NCI-H2081 treated with DMSO at 0.1 percent for 48 hours (cell line): ENCODE measurements around the gene CLSTN2.

Source experiments
- DNase-seq: peaks from one replicate; lab custom pipeline; 2025; lab: John Stamatoyannopoulos, UW

Gene CLSTN2

GRCh38 chr3:140052771-140053702, 118.1 kb downstream of the CLSTN2 start:
- DNase-seq, result no peak

DNA sequence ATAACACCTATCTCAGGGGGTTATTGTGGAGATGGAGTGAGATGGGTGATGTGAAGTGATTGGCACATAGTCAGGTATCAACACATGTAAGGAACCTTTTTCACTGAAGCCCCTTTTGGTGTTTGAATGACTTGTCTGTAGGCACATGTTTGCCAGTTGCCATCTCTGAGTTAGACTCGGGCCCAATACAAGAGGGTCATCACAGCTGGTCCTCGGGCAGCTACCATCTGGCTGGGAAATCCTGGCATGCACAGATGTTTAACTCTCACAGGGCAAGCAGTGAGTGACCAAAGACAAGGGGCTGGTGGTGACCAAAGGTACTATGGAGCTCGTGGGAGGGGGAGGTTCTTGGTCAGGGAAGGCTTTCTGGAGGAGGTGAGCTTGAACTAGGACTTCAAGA, 118.8 kb downstream of the CLSTN2 start:
- no peak for DNase-seq

GRCh38 chr3:140055092-140055791, 120.3 kb downstream of the CLSTN2 start:
- DNase-seq, result no peak

DNA sequence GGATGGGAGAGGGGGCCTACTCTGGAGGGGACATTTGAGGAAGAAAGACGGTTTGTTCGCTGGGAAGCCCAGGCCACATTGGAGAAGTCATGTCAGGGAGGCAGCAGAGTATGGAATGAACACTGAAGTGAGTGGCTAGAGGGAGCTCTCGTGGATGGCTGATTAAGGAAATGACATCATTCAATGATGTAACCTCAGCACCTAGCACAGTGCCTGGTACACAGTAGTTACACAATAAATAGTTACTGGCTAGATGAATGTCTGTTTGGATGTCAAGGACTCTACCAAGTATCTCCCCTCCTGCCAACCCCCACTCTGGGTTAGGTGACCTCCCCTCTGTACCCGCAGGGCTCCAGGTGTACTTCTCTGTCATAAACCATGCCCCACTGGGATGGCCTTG, 121.1 kb downstream of the CLSTN2 start:
- no peak for DNase-seq

- DNase-seq, result no peak
These were observed 126.2 kb downstream of the CLSTN2 start for GRCh38 chr3:140061211-140061610.

GRCh38 chr3:140062461-140062860, 127.5 kb downstream of the CLSTN2 start:
- no peak for DNase-seq

DNA sequence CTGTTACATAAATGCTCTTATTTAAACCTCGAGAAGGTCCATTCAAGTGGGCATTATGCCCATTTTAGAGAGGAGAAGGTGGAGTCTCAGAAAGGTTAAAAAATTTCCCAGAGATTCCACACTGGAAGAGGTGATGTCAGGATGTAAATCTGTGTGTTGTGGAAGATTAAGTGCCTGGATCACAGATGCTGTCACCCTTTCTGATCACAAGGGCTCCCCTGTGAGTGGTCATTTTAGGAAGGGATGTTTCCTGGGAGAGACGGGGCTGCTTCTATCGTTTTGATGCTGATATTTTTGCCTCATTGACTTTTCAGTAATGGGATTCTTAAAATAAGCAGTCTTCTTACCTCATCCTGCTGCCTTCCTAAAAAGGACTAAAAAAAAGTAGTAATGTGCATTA, 132.5 kb downstream of the CLSTN2 start:
- DNase-seq, result no peak

DNA sequence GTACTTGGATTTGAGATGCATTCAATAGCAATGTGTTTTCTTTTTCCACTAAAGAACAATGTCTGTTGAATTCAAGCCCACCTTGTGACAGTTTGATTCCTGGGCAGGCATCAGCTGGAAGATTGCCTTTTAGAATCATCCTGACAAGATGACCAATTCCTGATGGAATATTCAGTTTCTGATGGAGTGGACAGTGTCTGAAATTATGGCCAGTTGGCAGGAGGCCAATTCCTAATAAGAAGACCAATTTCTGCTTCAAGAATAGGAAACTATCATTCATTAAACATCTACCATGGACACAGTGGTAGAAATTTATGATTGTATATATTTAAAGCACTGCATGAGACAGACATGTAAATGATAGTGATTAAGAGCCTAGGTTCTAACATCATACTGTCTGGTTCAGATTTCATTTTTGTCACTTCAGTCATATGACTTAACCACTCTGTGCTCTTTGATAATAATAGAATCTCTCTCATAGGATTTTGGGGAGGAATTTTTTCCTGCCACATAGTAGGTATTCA, 133.6 kb downstream of the CLSTN2 start:
- DNase-seq, result no peak

GRCh38 chr3:140073278-140074045, 138.5 kb downstream of the CLSTN2 start:
- DNase-seq, result no peak

GRCh38 chr3:140076552-140076951, 141.6 kb downstream of the CLSTN2 start:
- DNase-seq, result no peak

GRCh38 chr3:140077406-140077805, 142.4 kb downstream of the CLSTN2 start:
- DNase-seq, result no peak

- no peak for DNase-seq
These were observed 143.4 kb downstream of the CLSTN2 start for GRCh38 chr3:140078343-140078742.

DNA sequence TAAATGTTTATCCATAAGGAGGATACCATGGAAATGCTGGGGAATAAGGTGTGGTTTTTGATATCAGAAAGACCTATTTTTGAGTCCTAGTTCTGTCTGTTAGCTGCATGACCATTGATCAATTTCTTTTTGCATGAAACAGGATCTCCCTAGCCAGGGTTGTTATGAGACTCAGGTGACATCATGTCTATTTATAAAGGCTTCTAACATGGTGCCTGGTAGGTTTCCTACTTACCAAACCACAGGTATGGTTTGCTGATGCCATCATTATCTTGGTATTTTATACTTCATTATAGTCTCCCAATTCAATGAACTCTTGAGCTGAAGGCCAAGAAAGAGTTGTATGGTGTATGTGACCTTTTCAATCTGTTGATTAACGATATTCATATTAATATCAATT, 144.0 kb downstream of the CLSTN2 start:
- no peak for DNase-seq

GRCh38 chr3:140081887-140082286, 146.9 kb downstream of the CLSTN2 start:
- no peak for DNase-seq

DNA sequence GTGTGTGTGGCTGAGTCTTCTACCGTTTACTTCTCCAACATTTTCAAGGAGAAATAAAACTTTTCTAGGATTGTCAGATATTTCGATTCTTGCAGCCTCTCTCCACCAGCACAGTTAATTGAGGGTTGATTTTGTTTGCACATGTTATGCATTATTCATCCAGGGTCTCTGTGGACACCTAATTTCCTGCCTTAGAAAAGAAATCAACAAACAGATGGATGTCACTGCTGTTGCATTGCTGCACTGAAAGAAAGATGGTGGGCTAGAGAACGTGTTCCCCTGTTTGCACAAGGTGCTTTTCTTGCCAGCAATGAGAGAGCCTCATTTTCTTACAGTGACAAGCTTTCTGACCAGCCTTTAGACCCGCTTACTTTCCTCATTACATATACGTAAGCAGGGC, 150.0 kb downstream of the CLSTN2 start:
- DNase-seq, result no peak

DNA sequence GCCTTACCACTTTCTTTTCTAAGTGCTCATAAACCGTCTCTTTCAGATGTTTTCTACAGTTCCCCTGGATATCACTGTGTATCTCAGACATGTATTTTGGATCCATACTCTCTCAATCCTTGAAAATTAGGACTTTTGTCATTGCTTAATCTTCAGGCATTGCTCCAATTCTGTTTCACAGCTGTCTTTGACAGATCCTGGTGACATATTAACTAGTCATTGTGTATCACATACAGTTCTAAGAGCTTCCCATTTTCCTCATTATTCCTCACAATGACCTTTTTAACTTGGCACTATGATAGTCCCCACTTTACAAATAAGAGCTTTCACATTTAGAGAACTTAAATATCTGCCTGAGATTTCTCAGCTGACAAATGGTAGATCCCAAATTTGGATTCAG, 151.7 kb downstream of the CLSTN2 start:
- DNase-seq, result no peak

- no peak for DNase-seq
These were observed 153.1 kb downstream of the CLSTN2 start for GRCh38 chr3:140088058-140088457.

DNA sequence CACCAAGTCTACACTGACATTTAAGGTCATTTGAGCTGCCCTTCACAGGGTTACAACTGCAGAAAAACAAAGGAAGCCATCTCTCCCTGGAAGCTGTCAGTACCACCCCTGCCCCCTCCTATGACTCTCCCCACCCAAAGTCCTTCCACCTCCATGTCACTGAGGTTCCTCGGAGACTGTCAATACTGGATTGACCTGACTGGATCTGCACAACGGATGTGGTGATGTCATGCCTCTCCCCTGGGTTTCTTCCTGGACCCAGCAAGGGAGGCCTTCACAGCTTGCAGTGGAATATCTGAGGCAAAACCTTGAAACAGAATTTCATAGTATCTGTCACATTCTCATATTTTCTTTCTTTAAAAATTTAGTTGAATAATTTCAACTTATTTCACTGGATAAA, 153.5 kb downstream of the CLSTN2 start:
- no peak for DNase-seq

DNA sequence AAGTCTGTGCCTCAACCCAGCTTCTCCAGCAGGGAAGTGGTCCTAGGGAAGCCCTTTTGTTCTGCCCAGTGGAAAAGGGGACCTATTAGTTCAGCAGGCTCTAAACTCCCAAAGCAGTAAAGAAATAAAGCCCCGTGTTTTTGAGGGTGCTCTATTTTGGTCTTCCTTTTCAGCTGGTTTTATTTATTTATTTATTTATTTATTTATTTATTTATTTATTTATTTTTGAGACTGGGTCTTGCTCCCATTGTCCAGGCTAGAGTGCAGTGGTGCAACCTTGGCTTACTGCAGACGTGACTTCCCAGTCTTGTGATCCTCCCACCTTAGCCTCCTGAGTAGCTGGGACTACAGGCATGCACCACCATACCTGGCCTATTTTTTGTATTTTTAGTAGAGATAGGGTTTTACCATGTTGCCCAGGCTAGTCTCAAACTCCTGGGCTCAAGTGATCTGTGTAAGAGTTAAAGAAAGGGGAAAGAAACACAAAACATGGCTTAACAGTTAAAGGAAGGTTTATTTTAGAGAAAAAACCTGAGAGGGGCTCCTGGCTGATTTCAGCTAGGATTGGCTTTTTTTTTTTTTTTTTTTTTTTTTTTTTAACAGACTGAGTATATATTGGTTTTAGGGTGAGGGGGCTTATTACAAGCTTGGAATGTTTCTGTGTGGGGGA, 154.6 kb downstream of the CLSTN2 start:
- no peak for DNase-seq

DNA sequence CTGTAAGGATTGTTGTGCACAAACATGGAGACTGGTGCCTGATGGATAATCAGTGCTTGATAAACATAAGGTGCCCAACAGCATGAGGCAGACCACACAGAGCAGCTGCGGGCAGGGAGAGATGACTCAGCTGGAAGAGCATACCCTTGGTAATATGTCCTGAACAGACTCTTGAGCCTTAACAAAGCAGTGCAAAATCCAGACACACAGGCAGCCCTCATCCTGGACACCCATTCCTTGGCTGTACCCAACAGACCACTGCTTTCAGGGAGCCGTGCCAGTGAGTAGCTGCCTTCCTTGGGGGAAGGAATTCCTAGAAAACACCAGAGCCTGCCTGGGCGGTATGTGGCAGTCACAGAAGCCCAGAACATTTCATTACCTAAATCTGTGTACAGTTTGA, 156.2 kb downstream of the CLSTN2 start:
- no peak for DNase-seq

DNA sequence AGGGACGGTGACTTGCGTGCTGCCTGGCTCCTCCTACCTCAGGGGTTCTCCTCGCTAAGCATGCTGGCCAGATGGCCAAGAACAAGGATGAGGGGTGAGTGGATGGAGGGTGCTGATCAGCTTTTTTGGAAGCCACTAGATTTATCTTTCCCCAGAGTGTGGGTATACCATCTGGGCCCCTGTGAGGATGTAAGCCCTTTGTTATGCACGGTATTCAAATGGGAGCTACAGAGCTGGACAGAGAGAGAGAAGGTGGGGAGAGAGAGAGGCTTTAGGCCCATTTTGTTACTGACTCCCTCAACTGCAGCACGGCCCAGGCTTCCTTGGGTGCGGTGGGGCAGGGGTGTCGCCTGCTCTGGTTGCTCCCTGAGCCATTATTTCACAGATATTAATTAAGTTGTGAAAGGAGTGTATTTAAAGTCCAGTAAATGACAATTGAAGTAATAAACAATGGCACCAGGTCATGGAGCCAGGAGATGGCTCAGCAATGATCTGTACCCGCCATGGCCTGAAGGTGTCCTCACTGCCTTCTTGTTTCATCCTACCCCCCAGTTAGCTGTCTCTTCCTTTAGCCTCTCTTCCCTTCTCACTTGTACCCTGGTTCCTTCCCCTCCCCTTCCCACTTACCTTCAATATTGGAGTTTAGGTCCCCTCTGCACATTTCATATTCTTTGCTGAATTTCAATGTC, 158.0 kb downstream of the CLSTN2 start:
- DNase-seq, result no peak
